HG03558 (cell line): ENCODE data around the gene GPX1.
"Not testable (repeated sequence)": the region's sequence is repeated elsewhere in the genome, so short reads cannot be mapped to it uniquely, and the experiment has no call there.

Source experiments
- ATAC-seq: cut with Tn5 transposase; IDR thresholded peaks from one replicate; pipeline ENCODE4 v1.9.1; 2021; ENCODE audit warnings: moderate number of reproducible peaks; ENCODE audit not compliant: unreplicated experiment; ENCODE audit errors: extremely low read depth

GPX1 gene

DNA sequence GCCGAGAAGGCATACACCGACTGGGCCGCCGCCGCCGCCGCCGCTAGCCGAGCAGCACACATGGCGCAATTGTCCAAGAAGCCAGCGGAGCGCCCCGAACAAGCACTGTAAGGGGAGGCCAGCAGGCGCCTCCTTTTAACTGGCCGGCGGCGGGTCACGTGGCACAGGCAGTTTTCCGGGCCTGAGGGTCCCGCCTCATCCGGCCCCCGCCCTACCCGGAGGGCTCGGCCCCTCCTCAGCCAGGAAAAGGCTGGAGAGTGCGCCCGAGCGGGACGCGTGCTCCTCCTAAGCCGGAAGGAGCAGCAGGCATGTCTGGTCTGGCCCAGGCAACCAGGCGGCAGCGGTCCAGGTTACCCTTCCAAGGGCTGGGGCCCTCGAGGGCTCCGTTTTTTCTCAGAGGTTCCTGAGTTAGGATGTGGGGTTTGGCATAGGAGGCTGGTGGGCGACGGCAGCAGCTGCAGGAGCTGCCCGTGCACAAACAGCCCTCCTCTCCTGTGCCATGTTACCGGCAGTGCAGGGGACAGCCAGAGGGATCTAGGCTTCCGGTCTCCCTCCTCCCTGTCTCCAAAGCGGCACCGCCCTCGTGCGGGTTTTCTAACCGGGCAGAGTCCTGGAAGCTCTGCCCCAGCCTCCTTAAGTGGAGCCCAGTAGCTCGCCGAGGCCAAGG is at the start of gene GPX1:
Gene GPX1, minus strand, starts transcription at position 137 of the 667 bp plus-strand sequence. Its CDS starts 75 bp downstream, at position 62.
- peak; percentile 55 for ATAC-seq

DNA sequence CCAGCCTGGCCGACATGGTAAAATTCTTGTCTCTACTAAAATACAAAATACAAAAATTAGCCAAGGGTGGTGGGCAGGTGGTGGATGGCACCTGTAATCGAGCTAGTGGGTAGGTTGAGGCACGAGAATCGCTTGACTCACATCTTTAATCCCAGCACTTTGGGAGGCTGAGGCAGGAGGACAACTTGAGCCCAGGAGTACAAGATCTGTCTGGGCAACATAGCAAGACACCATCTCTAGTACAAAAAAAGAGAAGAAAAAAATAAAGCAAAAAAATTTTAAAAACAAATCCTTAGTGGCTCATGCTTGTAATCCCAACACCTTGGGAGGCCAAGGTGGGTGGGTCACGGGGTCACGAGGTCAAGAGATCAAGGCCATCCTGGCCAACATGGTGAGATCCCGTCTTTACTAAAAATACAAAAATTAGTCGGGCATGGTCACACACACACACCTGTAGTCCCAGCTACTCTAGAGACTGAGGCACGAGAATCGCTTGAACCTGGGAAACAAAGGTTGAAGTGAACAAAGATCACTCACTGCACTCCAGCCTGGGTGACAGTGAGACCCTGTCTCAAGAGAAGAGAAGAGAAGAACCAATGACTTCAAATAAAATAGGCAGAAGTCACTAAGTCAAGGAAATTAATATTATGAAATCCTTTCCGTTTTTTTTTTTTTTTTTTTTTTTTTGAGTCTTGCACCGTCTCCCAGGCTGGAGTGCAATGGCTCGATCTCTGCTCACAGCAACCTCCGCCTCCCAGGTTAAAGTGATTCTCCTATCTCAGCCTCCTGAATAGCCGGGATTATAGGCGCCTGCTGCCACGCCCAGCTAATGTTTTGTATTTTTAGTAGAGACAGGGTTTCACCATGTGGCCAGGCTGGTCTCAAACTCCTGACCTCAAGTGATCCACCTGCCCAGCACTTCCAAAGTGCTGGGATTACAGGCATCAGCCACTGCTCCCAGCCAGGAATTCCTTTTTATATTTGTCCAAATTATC is 48.7 kb upstream of the GPX1 start:
- ATAC-seq: no peak

DNA sequence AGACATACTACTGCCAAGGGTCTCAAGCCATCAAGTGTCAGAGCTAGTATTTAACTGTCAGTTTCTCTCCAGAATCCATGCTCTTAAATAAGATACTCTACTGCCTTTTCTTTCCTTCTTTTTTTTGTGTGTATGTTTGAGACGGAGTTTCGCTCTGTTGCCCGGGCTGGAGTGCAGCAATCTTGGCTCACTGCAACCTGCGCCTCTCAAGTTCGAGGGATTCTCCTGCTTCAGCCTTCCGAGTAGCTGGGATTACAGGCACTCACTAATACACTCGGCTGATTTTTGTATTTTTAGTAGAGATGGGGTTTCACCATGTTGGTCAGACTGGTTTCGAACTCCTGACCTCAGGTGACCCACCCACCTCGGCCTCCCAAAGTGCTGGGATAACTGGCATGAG is 47.4 kb upstream of the GPX1 start:
- ATAC-seq: not testable (repeated sequence)

DNA sequence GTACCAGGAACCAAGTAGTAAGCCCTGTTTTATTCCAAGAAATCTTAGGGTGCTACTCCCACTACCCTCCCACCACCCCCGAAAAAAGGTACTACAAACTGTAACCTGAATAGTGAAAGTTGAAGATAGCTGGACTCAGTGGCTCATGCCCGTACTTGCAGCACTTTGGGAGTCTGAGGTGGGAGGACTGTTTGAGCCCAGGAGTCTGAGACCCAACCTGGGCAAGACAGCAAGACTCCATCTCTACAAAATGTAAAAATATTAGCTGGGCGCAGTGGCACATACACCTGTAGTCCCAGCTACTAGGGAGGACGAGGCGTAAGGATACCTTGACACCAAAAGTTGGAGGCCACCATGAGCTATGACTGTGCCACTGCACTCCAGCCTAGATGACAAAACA is 45.7 kb upstream of the GPX1 start:
- no peak for ATAC-seq

DNA sequence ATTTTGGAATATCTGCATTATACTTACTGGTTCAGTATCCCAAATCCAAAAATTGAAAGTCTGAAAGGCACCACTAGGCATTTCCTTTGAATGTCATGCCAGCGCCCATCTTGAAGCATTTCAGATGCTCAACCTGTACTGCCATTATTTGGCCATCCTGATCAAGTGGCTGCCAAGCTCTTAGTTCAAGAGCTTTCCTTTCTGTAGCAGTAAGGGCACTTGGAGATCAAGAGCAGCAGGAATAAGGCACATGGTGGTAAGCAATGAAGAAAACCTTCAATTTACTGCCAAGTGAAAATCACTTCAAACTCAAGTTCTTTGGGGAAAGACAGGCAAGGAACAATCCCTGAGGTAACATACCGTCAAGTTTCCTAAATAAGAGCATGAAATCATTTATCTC is 43.6 kb upstream of the GPX1 start:
- ATAC-seq: no peak

DNA sequence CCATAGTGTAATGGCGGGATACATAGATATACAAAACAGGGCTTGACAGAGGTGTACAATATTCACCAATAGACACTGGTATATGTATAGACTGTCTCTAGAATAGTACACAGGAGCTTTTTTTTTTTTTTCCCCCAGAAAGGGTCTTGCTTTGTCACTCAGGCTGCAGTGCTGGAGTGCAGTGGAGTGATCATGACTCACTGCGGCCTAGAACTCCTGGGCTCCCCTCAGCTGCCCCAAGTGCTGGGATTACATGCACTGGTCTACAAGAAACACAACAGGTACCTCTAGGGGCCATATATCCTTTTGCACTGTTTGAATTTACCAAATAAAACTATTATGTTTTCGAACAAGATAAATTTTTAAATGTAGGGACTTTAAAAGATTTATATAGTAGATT is 41.3 kb upstream of the GPX1 start:
- ATAC-seq: no peak

DNA sequence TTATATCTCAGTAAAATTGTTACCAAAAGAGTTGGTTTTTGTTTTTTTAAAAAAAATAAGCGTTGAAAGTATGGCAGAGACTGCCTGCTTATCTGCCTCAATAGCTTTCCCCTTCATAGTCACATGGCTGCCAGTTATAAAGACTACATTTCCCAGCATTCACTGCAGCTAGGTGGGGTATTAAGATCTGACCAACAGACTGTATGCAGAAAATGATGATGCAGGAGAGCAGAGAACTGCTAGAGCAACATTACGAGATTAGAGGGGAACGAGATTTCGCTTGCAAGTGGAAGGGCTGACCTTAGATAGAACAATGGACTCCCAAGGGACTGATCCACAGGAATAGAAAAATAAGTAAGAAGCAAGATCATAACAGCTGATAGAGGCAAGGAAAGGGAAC is 39.3 kb upstream of the GPX1 start:
- ATAC-seq: no peak

DNA sequence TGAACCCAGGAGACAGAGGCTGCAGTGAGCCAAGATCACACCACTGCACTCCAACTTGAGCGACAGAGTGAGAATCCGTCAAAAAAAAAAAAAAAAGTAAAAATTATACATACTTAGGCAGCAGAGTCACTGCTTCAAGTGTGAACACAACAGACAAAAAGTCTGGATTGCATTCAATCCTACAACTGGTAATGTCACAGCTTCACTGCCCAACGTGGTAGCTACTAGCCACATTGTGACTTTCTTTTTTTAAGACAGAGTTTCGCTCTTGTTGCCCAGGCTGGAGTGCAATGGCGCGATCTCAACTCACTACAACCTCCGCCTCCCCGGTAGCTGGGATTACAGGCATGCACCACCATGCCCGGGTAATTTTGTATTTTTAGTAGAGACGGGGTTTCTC is 33.2 kb upstream of the GPX1 start:
- ATAC-seq: not testable (repeated sequence)

DNA sequence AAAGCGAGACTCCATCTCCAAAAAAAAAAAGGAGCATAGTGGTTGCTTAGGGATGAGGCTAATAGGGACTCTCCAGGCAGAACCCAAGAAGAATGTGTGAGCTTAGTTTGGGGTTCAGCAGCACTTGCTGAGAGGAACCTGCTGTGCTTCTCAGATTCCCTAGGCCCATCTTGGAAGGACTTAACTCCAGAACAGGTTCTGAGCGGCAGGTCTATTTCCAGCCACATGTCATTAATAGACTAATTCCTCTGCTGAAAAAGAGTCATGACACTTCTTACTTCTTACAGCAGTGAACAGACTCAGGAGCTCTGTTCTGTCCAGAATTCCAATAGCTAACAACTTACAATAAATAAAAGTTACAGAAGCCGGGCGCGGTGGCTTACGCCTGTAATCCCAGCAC is 31.1 kb upstream of the GPX1 start:
- ATAC-seq: no peak

DNA sequence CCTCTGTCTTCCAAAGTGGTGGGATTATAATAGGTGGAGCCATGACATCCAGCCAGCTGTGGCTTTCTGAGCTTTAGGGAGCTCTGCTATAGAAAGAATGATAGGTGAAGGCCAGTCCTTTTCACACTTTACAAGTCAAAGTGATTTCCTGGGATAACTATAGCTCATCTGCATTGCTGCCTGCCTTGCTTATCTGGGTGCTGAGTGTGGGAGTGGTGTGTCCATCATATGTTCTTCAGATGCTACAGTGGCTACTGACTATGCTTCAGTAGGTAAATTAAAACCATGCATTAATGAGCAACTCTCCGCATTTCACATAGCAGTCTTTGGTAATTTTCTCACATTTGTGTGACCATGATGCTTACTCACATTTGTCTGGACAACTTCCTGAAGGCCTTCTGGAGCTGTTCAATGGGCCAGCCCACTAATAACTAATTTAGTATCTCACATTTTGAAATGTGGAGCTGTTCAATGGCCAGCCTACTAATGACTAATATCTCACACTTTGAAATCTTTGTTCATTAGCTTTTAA is 30.2 kb upstream of the GPX1 start:
- no peak for ATAC-seq

DNA sequence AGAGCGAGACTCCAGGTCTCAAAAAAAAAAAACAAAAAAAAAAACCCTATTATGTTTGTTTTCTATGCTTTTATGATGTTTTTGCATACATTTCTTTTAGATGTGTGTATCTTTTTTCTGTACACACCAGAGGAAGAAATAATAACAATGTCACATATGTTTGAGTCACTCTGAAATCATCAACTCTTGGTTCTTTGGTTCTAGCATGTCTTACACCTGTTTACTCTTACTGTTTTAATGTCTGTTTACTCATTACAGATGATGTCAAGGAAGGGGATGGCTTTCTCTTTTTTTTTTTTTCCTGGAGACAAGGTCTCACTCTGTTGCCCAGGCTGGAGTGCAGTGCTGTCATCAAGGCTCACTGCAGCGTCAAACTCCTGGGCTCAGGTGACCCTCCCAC is 29.6 kb upstream of the GPX1 start:
- no peak for ATAC-seq

DNA sequence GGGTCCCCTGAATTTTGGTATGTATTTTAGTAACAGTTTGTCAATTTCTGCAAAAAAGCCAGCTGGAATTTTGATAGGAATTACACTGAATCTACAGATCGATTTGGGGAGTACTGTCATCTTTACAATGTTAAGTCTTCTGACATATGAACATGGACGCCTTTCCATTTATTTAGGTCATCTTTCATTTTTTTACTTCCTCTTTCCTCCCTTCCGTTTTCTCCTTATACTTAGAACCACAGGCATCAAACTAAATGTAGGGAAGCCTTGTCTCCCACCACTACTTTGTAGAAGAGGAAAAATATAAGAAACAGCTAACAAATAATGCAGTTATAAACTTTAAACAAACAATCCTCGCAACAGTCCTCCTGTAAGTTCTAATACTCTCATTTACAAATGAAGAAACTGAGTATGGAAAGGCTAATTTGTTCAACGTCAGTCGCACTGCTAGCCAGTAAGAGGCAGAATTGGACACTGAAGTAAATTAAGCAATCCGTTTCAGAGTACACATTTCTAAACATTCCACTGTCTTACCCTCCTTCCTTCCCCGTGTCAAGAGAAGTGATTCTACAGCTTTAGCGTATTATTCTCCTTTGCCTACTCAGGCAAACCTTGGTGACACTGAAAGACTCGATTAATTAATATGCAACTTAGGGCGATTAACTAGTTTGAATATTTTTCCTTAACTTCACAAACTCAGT is 28.1 kb upstream of the GPX1 start:
- ATAC-seq: no peak

DNA sequence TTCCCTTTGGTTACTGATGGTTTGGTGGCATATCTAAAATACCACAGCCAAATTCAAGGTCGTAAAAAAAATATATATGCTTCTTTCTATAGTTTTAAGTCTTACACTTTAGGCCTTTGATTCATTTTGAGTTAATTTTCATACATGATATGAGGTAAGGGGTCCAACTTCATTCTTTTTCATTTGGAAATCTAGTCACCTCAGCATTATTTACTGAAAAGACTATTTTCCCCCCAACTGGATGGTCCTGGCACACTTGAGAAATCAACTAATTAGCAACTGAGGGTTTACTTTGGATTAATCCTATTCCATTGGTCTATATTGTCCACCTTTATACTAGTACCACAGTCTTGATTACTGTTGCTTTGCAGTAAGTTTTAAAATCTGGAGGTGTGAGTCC is 27.5 kb upstream of the GPX1 start:
- no peak for ATAC-seq

DNA sequence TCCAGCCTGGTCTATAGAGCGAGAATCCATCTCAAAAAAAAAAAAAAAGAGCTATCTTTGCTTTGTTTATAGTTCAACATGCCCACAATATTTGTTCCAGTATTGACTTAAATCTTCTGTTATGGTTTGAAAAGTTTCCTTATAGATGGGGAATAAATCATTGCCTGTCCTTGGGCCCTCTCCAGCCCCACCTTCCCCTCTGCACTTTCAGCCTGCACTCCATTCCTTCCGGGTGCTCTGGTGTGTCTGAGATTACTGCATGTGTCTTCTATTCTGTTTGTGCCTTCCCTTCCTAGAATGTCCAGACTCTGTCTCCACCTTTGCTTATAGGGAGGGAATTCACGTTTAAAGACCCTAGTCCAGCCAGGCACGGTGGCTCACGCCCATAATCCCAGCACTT is 25.2 kb upstream of the GPX1 start:
- no peak for ATAC-seq

DNA sequence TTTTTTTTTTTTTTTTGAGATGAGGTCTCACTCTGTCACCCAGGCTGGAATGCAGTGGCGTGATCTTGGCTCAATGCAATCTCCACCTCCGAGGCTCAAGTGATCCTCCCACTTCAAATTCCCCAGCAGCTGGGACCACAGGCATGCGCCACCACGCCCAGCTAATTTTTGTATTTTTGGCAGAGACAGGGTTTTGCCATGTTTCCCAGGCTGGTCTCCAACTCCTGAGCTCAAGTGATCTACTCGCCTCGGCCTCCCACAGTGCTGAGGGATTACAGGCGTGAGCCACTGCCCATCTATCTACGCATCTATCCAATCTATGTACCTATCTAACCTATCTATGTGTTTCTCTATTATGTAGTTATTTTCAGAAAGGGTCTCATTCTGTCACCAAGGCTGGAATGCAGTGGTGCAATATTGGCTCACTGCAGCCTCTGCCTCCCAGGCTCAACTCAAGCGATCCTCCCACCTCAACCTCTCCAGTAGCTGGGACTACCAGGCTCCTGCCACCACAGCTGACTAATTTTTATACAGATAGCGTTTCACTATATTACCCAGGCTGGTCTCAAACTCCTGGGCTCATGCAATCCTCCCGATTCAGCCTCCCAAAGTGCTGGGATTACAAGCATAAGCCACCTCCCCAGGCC is 20.2 kb upstream of the GPX1 start:
- no peak for ATAC-seq

DNA sequence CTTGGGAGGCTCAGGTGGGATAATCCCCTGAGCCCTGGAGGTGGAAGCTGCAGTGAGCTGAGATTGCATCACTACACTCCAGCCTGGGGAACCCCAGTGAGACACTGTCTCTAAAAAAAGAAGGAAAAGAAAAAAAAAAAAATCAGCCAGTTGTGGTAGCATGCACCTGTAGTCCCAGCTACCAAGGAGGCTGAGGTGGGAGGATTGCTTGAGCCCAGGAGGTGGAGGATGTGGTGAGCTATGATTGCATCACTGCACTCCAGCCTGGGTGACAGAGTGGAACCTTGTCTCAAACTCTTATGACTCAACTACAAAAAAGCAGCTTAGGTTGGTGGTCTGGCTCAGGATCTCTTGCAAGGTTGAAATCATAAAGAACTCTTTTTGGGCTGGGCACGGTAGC is 19.3 kb upstream of the GPX1 start:
- ATAC-seq: no peak

DNA sequence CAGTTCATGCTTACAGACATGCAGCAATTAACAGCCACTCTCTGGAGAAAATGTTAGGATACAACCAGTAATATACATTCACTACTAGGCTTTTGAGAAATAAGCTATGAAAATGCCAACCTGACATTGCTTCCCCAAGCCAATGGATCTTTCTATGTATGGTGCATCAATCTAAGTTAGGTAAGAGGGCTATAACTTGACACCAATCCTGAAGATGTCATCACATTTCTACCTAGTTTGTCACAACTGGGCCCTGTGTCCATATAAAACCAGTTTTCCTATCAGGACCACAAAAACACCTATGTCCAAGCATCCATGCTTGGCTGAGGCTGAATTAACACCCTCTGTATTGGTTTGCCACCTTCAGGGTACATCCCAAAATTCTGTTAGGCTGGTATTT is 13.8 kb upstream of the GPX1 start:
- no peak for ATAC-seq

DNA sequence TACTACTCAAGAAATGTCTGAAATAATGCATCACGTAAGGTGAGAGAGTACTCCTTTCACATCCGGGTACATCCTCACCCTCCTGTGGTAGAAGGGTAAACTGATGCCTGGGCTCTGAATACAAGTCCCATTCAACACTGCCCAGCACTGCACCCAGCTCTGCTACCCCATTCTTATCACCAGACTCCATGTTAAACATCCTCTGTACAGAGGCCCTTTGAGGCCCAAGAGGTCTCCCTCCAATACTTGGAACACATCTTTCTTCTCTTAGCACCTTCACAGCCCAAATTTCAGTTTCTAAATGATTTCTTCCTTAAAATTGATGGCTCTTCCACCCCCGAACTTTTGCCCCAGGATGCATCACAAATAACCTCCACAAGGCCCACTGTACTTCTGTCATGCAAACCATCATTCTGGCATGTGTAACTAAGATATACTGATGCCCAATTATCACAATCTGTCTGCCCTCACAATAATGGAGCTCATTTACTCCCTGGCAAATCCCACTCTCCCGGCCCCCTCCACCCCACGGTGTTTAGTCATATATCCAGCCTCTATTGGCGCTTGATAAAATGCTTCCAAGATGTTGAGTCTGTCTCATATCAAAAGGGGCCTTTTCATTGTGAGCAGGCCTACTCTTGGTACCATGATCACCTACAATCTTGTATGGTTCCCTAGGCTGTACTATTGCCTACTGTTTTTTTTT is 12.6 kb upstream of the GPX1 start:
- ATAC-seq: no peak

DNA sequence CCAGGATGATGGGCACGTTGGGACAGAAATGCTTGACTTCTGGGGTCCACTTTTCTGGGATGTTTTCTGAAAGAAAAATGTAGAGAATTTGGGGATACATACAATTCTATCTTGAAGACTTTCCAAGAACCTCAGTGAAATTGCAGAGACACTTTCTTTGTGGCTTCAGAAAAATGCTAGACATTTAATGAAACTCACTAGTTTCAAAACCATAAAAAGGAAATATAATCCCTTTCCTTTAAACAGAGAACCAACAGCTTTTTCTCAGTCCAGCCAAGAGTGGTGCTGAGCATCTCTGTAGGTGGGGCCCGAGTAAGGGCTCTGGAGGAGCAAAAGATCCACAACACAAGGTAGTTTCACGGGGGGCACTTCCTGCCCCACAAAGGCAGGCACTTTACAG is 4.4 kb upstream of the GPX1 start:
- no peak for ATAC-seq

DNA sequence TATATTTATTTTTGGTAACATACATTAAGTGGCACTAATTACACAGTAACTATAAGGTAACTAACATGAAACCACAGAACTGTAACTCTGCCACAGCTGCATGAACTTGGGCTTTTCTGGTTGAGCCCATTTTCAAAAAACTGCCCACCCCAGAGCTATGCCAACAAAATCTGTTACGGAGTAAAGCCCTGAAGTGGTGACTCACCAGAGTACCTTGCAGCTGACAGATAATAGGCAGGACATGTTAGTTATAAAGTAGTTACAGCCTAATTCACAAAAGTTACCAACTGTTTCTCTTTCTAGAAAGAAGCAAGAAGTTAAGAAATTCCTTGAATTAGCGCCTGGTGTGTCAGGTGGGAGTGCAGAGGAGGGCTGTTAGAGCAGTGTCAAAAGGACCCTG is 1.5 kb upstream of the GPX1 start:
- ATAC-seq: no peak
